ENCODE results near the gene IFI16.

IFI16 gene

GRCh38 chr1:159009704-159010361 lies at the start of gene IFI16:
Gene IFI16 (plus strand): TSS chr1:159009907. CDS start chr1:159014681, 4,774 bp downstream.
- H3K27ac Mint-ChIP-seq = peak within 1 kb of the TSS; percentile 100
- H3K36me3 Mint-ChIP-seq = peaks cover 31% of the 10 kb centered on the region
- H3K4me1 Mint-ChIP-seq = peaks cover 58% of the 10 kb centered on the region
- no peaks in the 10 kb centered on the region for H3K9me3 Mint-ChIP-seq
- H3K27me3 Mint-ChIP-seq = no peaks in the 10 kb centered on the region
- H3K4me3 Mint-ChIP-seq = peak within 1 kb of the TSS; percentile 96

- Mint-ChIP-seq H3K27me3 (no peaks in the 10 kb centered on the region), H3K4me3 (no peak overlapping the region), H3K27ac (peak overlapping the region; percentile 43), H3K4me1 (peaks cover 6% of the 10 kb centered on the region), H3K36me3 (peaks cover 27% of the 10 kb centered on the region), H3K9me3 (peaks cover 8% of the 10 kb centered on the region)
Measured at GRCh38 chr1:158961178-158961577, 48.5 kb upstream of the IFI16 start.

- Mint-ChIP-seq H3K27ac (no peak overlapping the region), H3K9me3 (peaks cover 9% of the 10 kb centered on the region), H3K36me3 (peaks cover 30% of the 10 kb centered on the region), H3K27me3 (no peaks in the 10 kb centered on the region), H3K4me3 (no peak overlapping the region), H3K4me1 (peaks cover 10% of the 10 kb centered on the region)
Measured at GRCh38 chr1:158962983-158963382, 46.7 kb upstream of the IFI16 start.

- Mint-ChIP-seq H3K9me3 (peaks cover 15% of the 10 kb centered on the region), H3K27ac (peak overlapping the region; percentile 98), H3K27me3 (no peaks in the 10 kb centered on the region), H3K4me1 (peaks cover 37% of the 10 kb centered on the region), H3K36me3 (peaks cover 30% of the 10 kb centered on the region), H3K4me3 (peak overlapping the region; percentile 51)
Measured at GRCh38 chr1:158969166-158969565, 40.5 kb upstream of the IFI16 start.

- peak overlapping the region; percentile 51 for H3K4me3 Mint-ChIP-seq
- H3K36me3 Mint-ChIP-seq = peaks cover 31% of the 10 kb centered on the region
- H3K4me1 Mint-ChIP-seq = peaks cover 42% of the 10 kb centered on the region
- peak overlapping the region; percentile 98 for H3K27ac Mint-ChIP-seq
- H3K27me3 Mint-ChIP-seq = no peaks in the 10 kb centered on the region
- H3K9me3 Mint-ChIP-seq = peaks cover 15% of the 10 kb centered on the region
Measured at GRCh38 chr1:158969855-158970254, 39.9 kb upstream of the IFI16 start.

GRCh38 chr1:158972841-158973240 lies 36.9 kb upstream of the IFI16 start:
- H3K27ac Mint-ChIP-seq = peak overlapping the region; percentile 66
- no peak overlapping the region for H3K4me3 Mint-ChIP-seq
- no peaks in the 10 kb centered on the region for H3K27me3 Mint-ChIP-seq
- peaks cover 6% of the 10 kb centered on the region for H3K9me3 Mint-ChIP-seq
- peaks cover 55% of the 10 kb centered on the region for H3K4me1 Mint-ChIP-seq
- peaks cover 35% of the 10 kb centered on the region for H3K36me3 Mint-ChIP-seq

DNA sequence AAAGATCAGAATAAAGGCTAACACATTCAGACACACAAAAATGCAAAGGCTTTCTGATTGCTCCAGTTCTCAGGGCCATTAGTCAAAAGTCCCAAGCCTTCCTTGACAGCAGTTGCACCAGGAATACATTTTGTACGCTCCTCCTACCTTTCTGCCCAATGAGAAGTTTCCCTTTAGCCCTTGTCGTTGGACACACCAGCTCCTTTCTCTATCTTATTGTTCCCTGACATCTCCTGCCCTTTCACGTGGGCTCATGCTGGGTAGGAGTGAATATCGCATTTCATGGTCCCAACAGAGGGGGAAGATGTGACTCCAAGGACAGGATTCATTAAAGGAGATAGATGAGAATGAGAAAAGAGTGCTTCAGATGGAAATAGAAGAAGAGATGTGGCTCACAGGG lies 33.5 kb upstream of the IFI16 start:
- Mint-ChIP-seq H3K9me3 (peaks cover 5% of the 10 kb centered on the region), H3K36me3 (peaks cover 35% of the 10 kb centered on the region), H3K4me1 (peaks cover 42% of the 10 kb centered on the region), H3K27me3 (no peaks in the 10 kb centered on the region), H3K27ac (peak overlapping the region; percentile 14), H3K4me3 (no peak overlapping the region)

DNA sequence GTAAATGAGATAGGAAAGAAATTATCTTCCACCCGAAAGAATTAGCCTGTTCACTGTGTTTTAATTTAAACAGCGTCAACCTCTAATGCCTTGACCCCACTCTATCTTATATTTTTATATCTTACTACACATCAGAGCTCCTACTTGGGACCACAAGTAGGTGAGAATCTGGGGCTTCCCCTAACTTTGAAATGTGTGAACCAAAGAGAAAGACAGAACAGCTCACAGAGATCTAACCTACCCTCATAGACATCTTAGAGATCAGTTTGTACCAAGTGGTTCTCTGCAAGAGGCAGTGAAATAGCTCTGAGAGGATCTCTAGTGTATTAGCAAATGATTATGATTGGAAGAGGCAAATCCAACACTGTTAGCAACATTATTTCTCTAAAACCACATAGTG lies 31.0 kb upstream of the IFI16 start:
- H3K27me3 Mint-ChIP-seq = peaks cover 2% of the 10 kb centered on the region
- H3K4me1 Mint-ChIP-seq = peaks cover 33% of the 10 kb centered on the region
- peaks cover 19% of the 10 kb centered on the region for H3K9me3 Mint-ChIP-seq
- H3K27ac Mint-ChIP-seq = no peak overlapping the region
- peaks cover 47% of the 10 kb centered on the region for H3K36me3 Mint-ChIP-seq
- H3K4me3 Mint-ChIP-seq = no peak overlapping the region

DNA sequence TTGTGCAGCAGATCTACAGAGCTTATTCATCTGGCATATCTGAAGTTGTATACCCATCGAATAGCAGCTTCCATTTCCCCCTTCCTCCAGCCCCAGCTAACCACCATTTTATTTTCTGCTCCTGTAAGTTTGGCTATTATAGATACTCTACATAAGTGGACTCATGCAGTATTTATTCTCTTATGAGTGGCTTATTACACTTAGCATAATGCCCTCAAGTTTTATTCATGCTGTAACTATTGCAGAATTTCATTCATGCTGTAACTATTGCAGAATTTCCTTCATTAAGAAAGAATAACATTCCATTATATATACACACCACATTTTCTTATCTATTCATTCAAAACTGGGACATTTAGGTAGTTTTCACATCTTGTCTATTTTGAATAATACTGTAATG lies 30.5 kb upstream of the IFI16 start:
- Mint-ChIP-seq H3K4me3 (no peak overlapping the region), H3K36me3 (peaks cover 48% of the 10 kb centered on the region), H3K27me3 (peaks cover 2% of the 10 kb centered on the region), H3K4me1 (peaks cover 29% of the 10 kb centered on the region), H3K9me3 (peaks cover 24% of the 10 kb centered on the region), H3K27ac (no peak overlapping the region)

GRCh38 chr1:158983235-158983634 lies 26.5 kb upstream of the IFI16 start:
- peaks cover 28% of the 10 kb centered on the region for H3K9me3 Mint-ChIP-seq
- peaks cover 12% of the 10 kb centered on the region for H3K4me1 Mint-ChIP-seq
- peaks cover 48% of the 10 kb centered on the region for H3K36me3 Mint-ChIP-seq
- no peak overlapping the region for H3K27ac Mint-ChIP-seq
- no peak overlapping the region for H3K4me3 Mint-ChIP-seq
- peaks cover 2% of the 10 kb centered on the region for H3K27me3 Mint-ChIP-seq

DNA sequence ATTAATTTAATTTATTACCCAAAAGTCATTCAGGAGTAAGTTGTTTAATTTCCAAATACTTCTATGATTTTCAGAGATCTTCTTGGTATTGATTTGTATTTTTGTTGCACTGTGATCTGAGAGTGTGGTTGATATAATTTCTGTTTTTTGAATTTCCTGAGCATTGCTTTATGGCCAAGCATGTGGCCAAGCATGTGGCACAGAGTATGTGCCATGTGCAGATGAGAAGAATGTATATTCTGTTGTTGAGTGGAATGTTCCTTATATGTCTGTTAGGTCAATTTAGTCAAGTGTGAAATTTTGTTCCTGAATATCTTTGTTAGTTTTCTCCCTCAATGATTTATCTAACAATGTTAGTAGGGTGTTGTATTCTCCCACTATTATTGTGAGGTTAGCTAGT lies 25.3 kb upstream of the IFI16 start:
- H3K4me1 Mint-ChIP-seq = peaks cover 11% of the 10 kb centered on the region
- peaks cover 51% of the 10 kb centered on the region for H3K36me3 Mint-ChIP-seq
- peaks cover 28% of the 10 kb centered on the region for H3K9me3 Mint-ChIP-seq
- no peak overlapping the region for H3K4me3 Mint-ChIP-seq
- peaks cover 2% of the 10 kb centered on the region for H3K27me3 Mint-ChIP-seq
- H3K27ac Mint-ChIP-seq = no peak overlapping the region

DNA sequence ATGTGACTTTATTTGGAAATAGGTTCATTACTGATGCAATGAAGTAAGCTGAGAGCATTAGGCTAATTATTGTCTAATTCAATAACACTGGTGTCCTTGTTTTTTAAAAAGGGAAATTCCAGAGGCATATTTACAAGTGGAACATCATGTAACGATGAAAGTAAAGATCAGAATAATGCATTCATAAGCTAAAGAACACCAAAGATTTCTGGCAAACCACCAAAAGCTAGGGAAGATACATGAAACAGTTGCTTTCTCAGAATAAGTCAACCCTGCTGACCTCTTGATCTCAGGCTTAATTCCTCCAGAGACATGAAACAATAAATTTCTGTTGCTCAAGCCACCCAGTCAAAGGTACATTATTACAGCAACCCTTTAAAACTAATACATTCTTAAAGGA lies 20.3 kb upstream of the IFI16 start:
- no peak overlapping the region for H3K27ac Mint-ChIP-seq
- peaks cover 2% of the 10 kb centered on the region for H3K9me3 Mint-ChIP-seq
- peaks cover 43% of the 10 kb centered on the region for H3K36me3 Mint-ChIP-seq
- peaks cover 20% of the 10 kb centered on the region for H3K4me1 Mint-ChIP-seq
- no peak overlapping the region for H3K4me3 Mint-ChIP-seq
- no peaks in the 10 kb centered on the region for H3K27me3 Mint-ChIP-seq

- H3K9me3 Mint-ChIP-seq = no peaks in the 10 kb centered on the region
- H3K36me3 Mint-ChIP-seq = peaks cover 41% of the 10 kb centered on the region
- H3K4me1 Mint-ChIP-seq = peaks cover 45% of the 10 kb centered on the region
Measured at GRCh38 chr1:158992787-158993312, 16.9 kb upstream of the IFI16 start.

DNA sequence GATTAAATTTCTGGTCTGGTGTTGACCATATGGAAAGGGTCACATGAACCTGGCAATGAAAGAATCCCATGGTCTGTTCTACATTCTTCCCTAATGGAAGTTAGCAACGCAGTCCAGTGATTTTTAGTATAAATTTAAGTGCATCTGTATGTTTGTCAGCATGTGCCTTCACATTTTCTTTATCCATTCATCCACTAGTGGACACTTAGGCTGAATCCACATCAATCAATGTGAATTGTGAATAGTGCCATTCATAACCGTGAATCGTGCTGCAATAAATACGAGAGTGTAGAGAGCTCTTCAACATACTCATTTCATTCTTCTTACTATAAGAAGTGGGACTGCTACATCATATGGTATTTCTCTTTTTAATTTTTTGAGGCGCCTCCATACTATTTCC lies 12.7 kb upstream of the IFI16 start:
- H3K4me3 Mint-ChIP-seq = no peak overlapping the region
- H3K4me1 Mint-ChIP-seq = peaks cover 49% of the 10 kb centered on the region
- H3K27ac Mint-ChIP-seq = no peak overlapping the region
- H3K9me3 Mint-ChIP-seq = no peaks in the 10 kb centered on the region
- no peaks in the 10 kb centered on the region for H3K27me3 Mint-ChIP-seq
- H3K36me3 Mint-ChIP-seq = peaks cover 19% of the 10 kb centered on the region

More at GRCh38 chr1:158992787-158993312, 16.9 kb upstream of the IFI16 start:
- no peak overlapping the region for H3K4me3 Mint-ChIP-seq
- H3K27ac Mint-ChIP-seq = peak overlapping the region; percentile 85
- H3K27me3 Mint-ChIP-seq = no peaks in the 10 kb centered on the region

- Mint-ChIP-seq H3K27me3 (no peaks in the 10 kb centered on the region), H3K4me1 (peaks cover 40% of the 10 kb centered on the region), H3K9me3 (no peaks in the 10 kb centered on the region), H3K36me3 (peaks cover 13% of the 10 kb centered on the region), H3K27ac (peak overlapping the region; percentile 91), H3K4me3 (peak overlapping the region; percentile 65)
Measured at GRCh38 chr1:158998037-158998780, 11.5 kb upstream of the IFI16 start.

GRCh38 chr1:158998781-158999161 lies 10.9 kb upstream of the IFI16 start:
- H3K36me3 Mint-ChIP-seq = peaks cover 10% of the 10 kb centered on the region
- H3K9me3 Mint-ChIP-seq = no peaks in the 10 kb centered on the region
- H3K4me3 Mint-ChIP-seq = peak overlapping the region; percentile 65
- H3K27me3 Mint-ChIP-seq = no peaks in the 10 kb centered on the region
- peaks cover 40% of the 10 kb centered on the region for H3K4me1 Mint-ChIP-seq
- peak overlapping the region; percentile 91 for H3K27ac Mint-ChIP-seq

Measured in activated naive CD4-positive, alpha-beta T cell treated with anti-CD3 and anti-CD28 coated beads, Interleukin-2, amount 50 U/mL, for 24 hours (primary cell).